ENCODE measurements around the gene XIRP1.

DNA sequence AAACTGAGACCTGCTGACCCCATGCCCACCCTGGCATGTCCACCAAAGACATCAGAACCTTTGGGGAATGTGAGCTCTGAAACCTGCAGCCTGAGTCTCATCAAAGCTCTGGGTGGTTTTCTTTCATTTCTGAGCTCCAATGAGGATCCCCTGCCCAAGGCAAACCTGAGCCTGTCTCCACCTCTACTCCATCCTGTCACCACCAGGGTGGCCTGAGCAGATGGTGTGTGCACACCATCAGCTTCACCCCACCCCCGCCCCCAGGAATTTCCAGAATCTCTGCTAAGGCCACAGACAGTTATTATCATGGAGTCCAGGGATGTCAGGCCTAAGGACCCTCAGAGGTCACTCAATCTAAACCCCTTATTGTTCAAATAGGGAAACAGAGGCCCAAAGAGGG, 1.3 kb downstream of the XIRP1 start:
- TF ChIP-seq, protein P1, sequence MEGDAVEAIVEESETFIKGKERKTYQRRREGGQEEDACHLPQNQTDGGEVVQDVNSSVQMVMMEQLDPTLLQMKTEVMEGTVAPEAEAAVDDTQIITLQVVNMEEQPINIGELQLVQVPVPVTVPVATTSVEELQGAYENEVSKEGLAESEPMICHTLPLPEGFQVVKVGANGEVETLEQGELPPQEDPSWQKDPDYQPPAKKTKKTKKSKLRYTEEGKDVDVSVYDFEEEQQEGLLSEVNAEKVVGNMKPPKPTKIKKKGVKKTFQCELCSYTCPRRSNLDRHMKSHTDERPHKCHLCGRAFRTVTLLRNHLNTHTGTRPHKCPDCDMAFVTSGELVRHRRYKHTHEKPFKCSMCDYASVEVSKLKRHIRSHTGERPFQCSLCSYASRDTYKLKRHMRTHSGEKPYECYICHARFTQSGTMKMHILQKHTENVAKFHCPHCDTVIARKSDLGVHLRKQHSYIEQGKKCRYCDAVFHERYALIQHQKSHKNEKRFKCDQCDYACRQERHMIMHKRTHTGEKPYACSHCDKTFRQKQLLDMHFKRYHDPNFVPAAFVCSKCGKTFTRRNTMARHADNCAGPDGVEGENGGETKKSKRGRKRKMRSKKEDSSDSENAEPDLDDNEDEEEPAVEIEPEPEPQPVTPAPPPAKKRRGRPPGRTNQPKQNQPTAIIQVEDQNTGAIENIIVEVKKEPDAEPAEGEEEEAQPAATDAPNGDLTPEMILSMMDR (IDR thresholded peaks at IDR 0.05): no peak
- no peak for TF ChIP-seq POLR2AphosphoS5 (IDR thresholded peaks at IDR 0.05)

Data from gastroesophageal sphincter (tissue), 3 donors.